ENCODE data around the gene NFIA.

The NFIA gene

DNA sequence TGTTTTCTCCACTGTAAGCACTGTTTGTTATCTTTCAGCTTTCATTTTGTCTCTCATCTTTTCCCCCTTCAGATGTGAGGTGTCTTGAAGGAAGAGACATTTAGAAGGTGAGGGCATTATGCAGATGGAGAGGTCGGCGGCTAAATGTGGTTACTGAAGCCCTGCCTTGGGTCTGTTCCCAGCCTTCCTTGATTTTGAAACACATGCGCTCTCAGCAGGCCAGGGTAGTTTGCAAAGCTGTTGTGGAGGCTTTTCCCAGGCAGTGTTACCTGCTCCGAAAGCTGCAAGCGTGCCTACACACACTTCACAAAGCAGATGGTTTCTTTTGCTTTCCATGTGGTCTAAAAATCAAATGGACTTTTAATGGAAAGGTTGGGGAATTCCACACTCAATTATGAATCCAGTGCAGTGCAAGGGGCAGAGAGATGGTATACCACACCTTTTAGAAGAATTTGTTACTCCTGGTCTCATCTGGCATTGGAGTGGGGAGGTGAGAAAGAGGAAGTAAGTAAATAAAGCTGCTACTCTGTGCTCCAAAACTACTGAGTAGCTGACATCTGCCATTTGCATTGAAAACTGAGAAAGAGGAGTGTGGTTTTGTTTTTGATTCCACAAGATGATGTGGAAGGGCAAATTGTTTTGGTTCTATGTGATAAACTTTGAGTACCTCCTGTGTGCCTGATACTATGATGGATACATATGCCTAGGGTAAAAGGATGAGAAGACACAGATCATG lies 91.9 kb downstream of the NFIA start:
- peaks cover 6% of the 10 kb centered on the region for H3K36me3 Mint-ChIP-seq (ENCODE audit: low read depth)
- H3K27ac Mint-ChIP-seq = peak overlapping the region in 2 of 3 experiments; percentile 72 to 97
- no peaks in the 10 kb centered on the region for H3K9me3 Mint-ChIP-seq
- TF ChIP-seq, protein P1, sequence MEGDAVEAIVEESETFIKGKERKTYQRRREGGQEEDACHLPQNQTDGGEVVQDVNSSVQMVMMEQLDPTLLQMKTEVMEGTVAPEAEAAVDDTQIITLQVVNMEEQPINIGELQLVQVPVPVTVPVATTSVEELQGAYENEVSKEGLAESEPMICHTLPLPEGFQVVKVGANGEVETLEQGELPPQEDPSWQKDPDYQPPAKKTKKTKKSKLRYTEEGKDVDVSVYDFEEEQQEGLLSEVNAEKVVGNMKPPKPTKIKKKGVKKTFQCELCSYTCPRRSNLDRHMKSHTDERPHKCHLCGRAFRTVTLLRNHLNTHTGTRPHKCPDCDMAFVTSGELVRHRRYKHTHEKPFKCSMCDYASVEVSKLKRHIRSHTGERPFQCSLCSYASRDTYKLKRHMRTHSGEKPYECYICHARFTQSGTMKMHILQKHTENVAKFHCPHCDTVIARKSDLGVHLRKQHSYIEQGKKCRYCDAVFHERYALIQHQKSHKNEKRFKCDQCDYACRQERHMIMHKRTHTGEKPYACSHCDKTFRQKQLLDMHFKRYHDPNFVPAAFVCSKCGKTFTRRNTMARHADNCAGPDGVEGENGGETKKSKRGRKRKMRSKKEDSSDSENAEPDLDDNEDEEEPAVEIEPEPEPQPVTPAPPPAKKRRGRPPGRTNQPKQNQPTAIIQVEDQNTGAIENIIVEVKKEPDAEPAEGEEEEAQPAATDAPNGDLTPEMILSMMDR (IDR thresholded peaks at IDR 0.05; ENCODE audit: unreplicated experiment in 3 of 3) = no peak
- H3K27me3 Mint-ChIP-seq (ENCODE audit: low read depth) = peaks cover 3% of the 10 kb centered on the region
- H3K4me3 Mint-ChIP-seq = no peak overlapping the region
- peaks cover 73% of the 10 kb centered on the region for H3K4me1 Mint-ChIP-seq

DNA sequence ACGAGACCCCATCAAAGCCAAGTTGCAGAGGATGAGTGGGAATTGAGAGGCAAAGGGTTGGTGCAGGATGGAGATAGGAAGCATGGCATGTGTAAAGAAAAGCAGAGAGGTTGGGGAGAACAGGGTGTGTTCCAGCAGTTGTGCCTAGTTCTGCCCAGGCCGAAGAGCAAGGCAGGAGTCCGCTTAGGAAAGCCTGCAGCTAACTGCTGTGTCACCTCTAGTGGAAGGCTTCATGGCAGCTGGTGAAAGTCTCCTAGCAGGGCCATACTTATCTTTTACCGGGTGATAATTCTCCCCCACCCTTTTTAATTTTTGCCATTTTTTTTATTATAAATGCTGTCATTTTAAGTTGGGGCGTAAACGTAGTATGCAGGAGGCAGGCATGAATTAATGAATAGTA lies 93.6 kb downstream of the NFIA start:
- Mint-ChIP-seq H3K4me3 (no peak overlapping the region), H3K4me1 (peaks cover 61% of the 10 kb centered on the region), H3K36me3 (ENCODE audit: low read depth) (peaks cover 6% of the 10 kb centered on the region), H3K27ac (peak overlapping the region in 2 of 3 experiments; percentile 0 to 2), H3K27me3 (ENCODE audit: low read depth) (peaks cover 3% of the 10 kb centered on the region), H3K9me3 (no peaks in the 10 kb centered on the region)
- TF ChIP-seq, protein P1 (IDR thresholded peaks at IDR 0.05; ENCODE audit: unreplicated experiment in 3 of 3) = no peak

GRCh38 chr1:61181067-61182038 lies 99.0 kb downstream of the NFIA start:
- H3K36me3 Mint-ChIP-seq (ENCODE audit: low read depth) = no peaks in the 10 kb centered on the region
- no peaks in the 10 kb centered on the region for H3K27me3 Mint-ChIP-seq (ENCODE audit: low read depth)
- no peaks in the 10 kb centered on the region for H3K9me3 Mint-ChIP-seq
- H3K27ac Mint-ChIP-seq = peak overlapping the region; percentile 84 to 99 (median 98)
- peaks cover 76% of the 10 kb centered on the region for H3K4me1 Mint-ChIP-seq
- peak overlapping the region in 1 of 3 experiments; percentile 26 for H3K4me3 Mint-ChIP-seq
- TF ChIP-seq, protein P1 (IDR thresholded peaks at IDR 0.05; ENCODE audit: unreplicated experiment in 3 of 3) = no peak

DNA sequence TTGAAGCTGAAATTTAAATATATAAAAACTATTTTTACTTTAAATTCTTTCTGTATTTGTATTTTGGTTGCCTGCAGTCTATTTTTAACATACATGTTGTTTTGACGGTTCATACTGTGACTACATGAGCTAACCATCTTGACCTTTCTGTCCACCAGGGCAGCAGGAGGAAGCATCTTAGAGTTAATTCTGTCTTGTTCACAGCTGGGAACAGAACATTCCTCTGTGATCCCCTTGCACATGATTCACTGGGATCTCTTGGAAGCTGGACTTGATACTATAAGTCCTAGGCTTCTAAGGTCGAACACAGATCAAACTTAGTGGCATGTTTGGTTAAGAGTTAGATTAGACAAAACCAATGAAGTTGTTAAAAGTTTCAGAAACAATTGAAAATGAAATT lies 99.7 kb downstream of the NFIA start:
- H3K27ac Mint-ChIP-seq = peak overlapping the region; percentile 84 to 99 (median 98)
- H3K36me3 Mint-ChIP-seq (ENCODE audit: low read depth) = no peaks in the 10 kb centered on the region
- peaks cover 82% of the 10 kb centered on the region for H3K4me1 Mint-ChIP-seq
- H3K27me3 Mint-ChIP-seq (ENCODE audit: low read depth) = no peaks in the 10 kb centered on the region
- no peaks in the 10 kb centered on the region for H3K9me3 Mint-ChIP-seq
- TF ChIP-seq, protein P1 (IDR thresholded peaks at IDR 0.05; ENCODE audit: unreplicated experiment in 3 of 3) = no peak
- H3K4me3 Mint-ChIP-seq = peak overlapping the region in 1 of 3 experiments; percentile 55

GRCh38 chr1:61182480-61182879 lies 100.1 kb downstream of the NFIA start:
- Mint-ChIP-seq H3K4me3 (peak overlapping the region in 1 of 3 experiments; percentile 81), H3K27ac (peak overlapping the region; percentile 84 to 99 (median 98))

More at GRCh38 chr1:61182480-61182879, 100.1 kb downstream of the NFIA start:
- TF ChIP-seq, protein P1 (IDR thresholded peaks at IDR 0.05; ENCODE audit: unreplicated experiment in 3 of 3) = no peak
- no peaks in the 10 kb centered on the region for H3K36me3 Mint-ChIP-seq (ENCODE audit: low read depth)
- H3K9me3 Mint-ChIP-seq = no peaks in the 10 kb centered on the region
- no peaks in the 10 kb centered on the region for H3K27me3 Mint-ChIP-seq (ENCODE audit: low read depth)
- H3K4me1 Mint-ChIP-seq = peaks cover 82% of the 10 kb centered on the region

Data from nephron (organoid).